CD14-positive monocyte (primary cell): ENCODE data around the gene CENPQ. TPM values are rescaled to one million over a fixed set of nuclear protein-coding genes. Genes with fewer than 3 reads are reported as not detected.
A peak's percentile ranks its signal among the peaks of the same experiment; 100 is the strongest.
"Not testable (repeated sequence)": the region's sequence is repeated elsewhere in the genome, so short reads cannot be mapped to it uniquely, and the experiment has no call there.

ENCODE experiments used
- DNase-seq, 3 donors: peaks; one replicate each; pipeline ENCODE4 v3.0.0-alpha.2; 2011 to 2022
- H2AFZ ChIP-seq: 2 replicates; pipeline ENCODE4 v1.6.0; 2012; ENCODE audit warnings: mild to moderate bottlenecking, low read depth, low read length, inconsistent platforms; ENCODE audit not compliant: insufficient read depth, poor library complexity, severe bottlenecking
- H3K27ac ChIP-seq, 2 donors: 1 replicate in 1 of 2; 2 replicates in 1 of 2; pipeline ENCODE4 v1.5.1; 2012 to 2013; ENCODE audit warnings: low read length in 2 of 2, control low read depth in 1 of 2, inconsistent platforms in 1 of 2, low read depth in 1 of 2, mild to moderate bottlenecking in 1 of 2
- H3K27me3 ChIP-seq, 2 donors: one replicate each; pipeline versions ENCODE4 v1.6.0 to v1.6.1; 2011 to 2013; ENCODE audit warnings: low read length in 2 of 2; ENCODE audit not compliant: control insufficient read depth in 2 of 2, insufficient read depth in 2 of 2
- H3K36me3 ChIP-seq, 2 donors: replicated peaks in 1 of 2; 1 replicate in 1 of 2; 2 replicates in 1 of 2; pipeline versions ENCODE4 v1.5.1 to v1.6.1; 2012 to 2013; ENCODE audit warnings: low read length in 2 of 2, control low read depth in 1 of 2, inconsistent platforms in 1 of 2, mild to moderate bottlenecking in 1 of 2; ENCODE audit not compliant: insufficient read depth in 2 of 2, control insufficient read depth in 1 of 2
- H3K4me1 ChIP-seq, 2 donors: 1 replicate in 1 of 2; 2 replicates in 1 of 2; pipeline versions ENCODE4 v1.5.1 to v1.6.1; 2012 to 2013; ENCODE audit warnings: low read length in 2 of 2, control low read depth in 1 of 2, inconsistent platforms in 1 of 2, mild to moderate bottlenecking in 1 of 2, moderate library complexity in 1 of 2; ENCODE audit not compliant: insufficient read depth in 2 of 2, control insufficient read depth in 1 of 2
- H3K4me2 ChIP-seq: replicated peaks from 2 replicates; pipeline ENCODE3; 2012; ENCODE audit warnings: low read length, moderate library complexity, mild to moderate bottlenecking; ENCODE audit not compliant: poor library complexity, severe bottlenecking; ENCODE audit errors: extremely low read depth
- H3K4me3 ChIP-seq, 3 experiments: fragments of 200-600 bp in 1 of 3; sonication (generic) in 1 of 3; replicated peaks in 1 of 3; 1 replicate in 2 of 3; 2 replicates in 1 of 3; pipeline ENCODE4 v1.5.1; 2011 to 2013; ENCODE audit warnings: low read length in 3 of 3, mild to moderate bottlenecking in 3 of 3, control low read depth in 2 of 3, low read depth in 2 of 3, inconsistent platforms in 1 of 3, moderate library complexity in 1 of 3
- H3K79me2 ChIP-seq: 2 replicates; pipeline ENCODE4 v1.6.0; 2012; ENCODE audit warnings: mild to moderate bottlenecking, control low read depth, inconsistent platforms, low read length, moderate library complexity; ENCODE audit not compliant: insufficient read depth
- H3K9ac ChIP-seq: 2 replicates; pipeline ENCODE4 v1.6.0; 2017; ENCODE audit warnings: low read length, mild to moderate bottlenecking; ENCODE audit not compliant: insufficient read depth, poor library complexity, severe bottlenecking
- H3K9me3 ChIP-seq, 2 donors: replicated peaks in 1 of 2; 1 replicate in 1 of 2; 2 replicates in 1 of 2; pipeline versions ENCODE4 v1.5.1 to v1.6.1; 2012 to 2013; ENCODE audit warnings: low read length in 2 of 2, control low read depth in 1 of 2; ENCODE audit not compliant: control insufficient read depth in 1 of 2, insufficient read depth in 1 of 2
- H4K20me1 ChIP-seq: 2 replicates; pipeline ENCODE4 v1.6.0; 2012; ENCODE audit warnings: mild to moderate bottlenecking, low read length, control low read depth, moderate library complexity; ENCODE audit not compliant: insufficient read depth
- H3K27ac Mint-ChIP-seq, 7 donors: one replicate each; pipeline ENCODE4 v1.8.0; 2020; ENCODE audit warnings: mild to moderate bottlenecking in 7 of 7, mixed read lengths in 7 of 7, moderate library complexity in 6 of 7, inconsistent platforms in 2 of 7
- H3K27me3 Mint-ChIP-seq, 3 donors: one replicate each; pipeline ENCODE4 v1.8.0; 2021 to 2022; ENCODE audit warnings: low read depth in 3 of 3, mild to moderate bottlenecking in 3 of 3, mixed read lengths in 3 of 3, moderate library complexity in 3 of 3, inconsistent platforms in 1 of 3
- H3K36me3 Mint-ChIP-seq, 2 donors: one replicate each; pipeline ENCODE4 v1.8.0; 2020; ENCODE audit warnings: mixed read lengths in 2 of 2, inconsistent platforms in 1 of 2, mild to moderate bottlenecking in 1 of 2
- H3K4me1 Mint-ChIP-seq: one replicate; pipeline ENCODE4 v1.8.0; 2020; ENCODE audit warnings: mild to moderate bottlenecking, mixed read lengths
- H3K4me3 Mint-ChIP-seq, 2 donors: one replicate each; pipeline ENCODE4 v1.8.0; 2020; ENCODE audit warnings: mild to moderate bottlenecking in 2 of 2, mixed read lengths in 2 of 2, moderate library complexity in 1 of 2
- H3K9me3 Mint-ChIP-seq, 7 donors: one replicate each; pipeline ENCODE4 v1.8.0; 2020 to 2022; ENCODE audit warnings: mixed read lengths in 7 of 7, mild to moderate bottlenecking in 6 of 7, moderate library complexity in 6 of 7, inconsistent platforms in 2 of 7
- WGBS: methylation state at CpG from one replicate; pipeline ENCODE4 v1.1.5; 2013; ENCODE audit warnings: missing lambda C conversion rate; ENCODE audit not compliant: insufficient coverage; 5-methylcytosine and 5-hydroxymethylcytosine counted together
- intact Hi-C, 2 donors: fragments of 100-400 bp; cut with micrococcal nuclease; formaldehyde crosslinking; loops; one replicate each; pipeline versions ENCODE4 v1.15.0 to v1.15.1; 2023
- polyA plus RNA-seq, 3 donors: library from polyadenylated mRNA; depleted of rRNA in 1 of 3; unstranded in 2 of 3; stranded (reverse) in 1 of 3; fragments of 300-500 nt in 2 of 3; fragments of >200 nt in 1 of 3; fragmentation: Illumina TruSeq in 2 of 3; gene quantifications; 1 replicate in 2 of 3; 2 replicates in 1 of 3; pipeline ENCODE4 v1.2.3, GENCODE V29; 2012 to 2021
- TF ChIP-seq, protein P1 (sequence below): fragments of 200-600 bp; IDR thresholded peaks from one replicate; pipeline ENCODE4 v1.8.0; 2022; ENCODE audit warnings: antibody characterized with exemption, mild to moderate bottlenecking

CENPQ gene
- polyA plus RNA-seq, 3 donors: 0.87 to 3.3 (median 3.0) TPM

DNA sequence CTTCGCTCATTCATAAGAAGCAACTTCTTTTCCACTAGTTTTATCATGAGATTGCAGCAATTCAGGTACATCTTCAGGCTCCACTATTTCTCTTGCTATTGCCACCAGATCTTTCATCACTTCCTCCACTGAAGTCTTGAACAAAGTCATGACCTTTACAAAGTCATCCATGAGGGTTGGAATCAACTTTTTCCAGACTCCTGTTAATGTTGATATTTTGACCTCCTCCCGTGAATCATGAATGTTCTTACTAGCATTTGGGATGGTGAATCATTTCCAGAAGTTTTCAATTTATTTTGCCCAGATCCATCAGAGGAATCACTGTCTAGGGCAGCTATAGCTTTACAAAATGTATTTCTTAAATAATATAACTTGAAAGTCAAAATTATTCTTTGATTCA is 1.5 kb downstream of the CENPQ start:
- H3K4me1 Mint-ChIP-seq: peaks cover 31% of the 10 kb centered on the region
- H3K9me3 Mint-ChIP-seq: no peaks in the 10 kb centered on the region
- H3K4me3 Mint-ChIP-seq: no peak overlapping the region
- Histone ChIP-seq H3K4me3 (no peak overlapping the region), H2AFZ (no peak overlapping the region), H3K36me3 (no peaks in the 10 kb centered on the region), H3K27me3 (no peaks in the 10 kb centered on the region), H3K4me1 (peaks cover 25 to 28% of the 10 kb centered on the region in 2 donors), H3K79me2 (peaks cover 80% of the 10 kb centered on the region), H3K27ac (no peak overlapping the region), H4K20me1 (no peaks in the 10 kb centered on the region), H3K9me3 (no peaks in the 10 kb centered on the region), H3K4me2 (no peak overlapping the region), H3K9ac (no peak overlapping the region)
- H3K27ac Mint-ChIP-seq: no peak overlapping the region
- WGBS: no CpG with 5 or more reads among the region's 2 CpGs
- intact Hi-C loops: no loop called here
- TF ChIP-seq, protein P1, sequence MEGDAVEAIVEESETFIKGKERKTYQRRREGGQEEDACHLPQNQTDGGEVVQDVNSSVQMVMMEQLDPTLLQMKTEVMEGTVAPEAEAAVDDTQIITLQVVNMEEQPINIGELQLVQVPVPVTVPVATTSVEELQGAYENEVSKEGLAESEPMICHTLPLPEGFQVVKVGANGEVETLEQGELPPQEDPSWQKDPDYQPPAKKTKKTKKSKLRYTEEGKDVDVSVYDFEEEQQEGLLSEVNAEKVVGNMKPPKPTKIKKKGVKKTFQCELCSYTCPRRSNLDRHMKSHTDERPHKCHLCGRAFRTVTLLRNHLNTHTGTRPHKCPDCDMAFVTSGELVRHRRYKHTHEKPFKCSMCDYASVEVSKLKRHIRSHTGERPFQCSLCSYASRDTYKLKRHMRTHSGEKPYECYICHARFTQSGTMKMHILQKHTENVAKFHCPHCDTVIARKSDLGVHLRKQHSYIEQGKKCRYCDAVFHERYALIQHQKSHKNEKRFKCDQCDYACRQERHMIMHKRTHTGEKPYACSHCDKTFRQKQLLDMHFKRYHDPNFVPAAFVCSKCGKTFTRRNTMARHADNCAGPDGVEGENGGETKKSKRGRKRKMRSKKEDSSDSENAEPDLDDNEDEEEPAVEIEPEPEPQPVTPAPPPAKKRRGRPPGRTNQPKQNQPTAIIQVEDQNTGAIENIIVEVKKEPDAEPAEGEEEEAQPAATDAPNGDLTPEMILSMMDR: no peak
- peaks cover 0 to 4% (median 0%) of the 10 kb centered on the region in 3 donors for H3K27me3 Mint-ChIP-seq
- no peak for DNase-seq
- H3K36me3 Mint-ChIP-seq: no peaks in the 10 kb centered on the region

DNA sequence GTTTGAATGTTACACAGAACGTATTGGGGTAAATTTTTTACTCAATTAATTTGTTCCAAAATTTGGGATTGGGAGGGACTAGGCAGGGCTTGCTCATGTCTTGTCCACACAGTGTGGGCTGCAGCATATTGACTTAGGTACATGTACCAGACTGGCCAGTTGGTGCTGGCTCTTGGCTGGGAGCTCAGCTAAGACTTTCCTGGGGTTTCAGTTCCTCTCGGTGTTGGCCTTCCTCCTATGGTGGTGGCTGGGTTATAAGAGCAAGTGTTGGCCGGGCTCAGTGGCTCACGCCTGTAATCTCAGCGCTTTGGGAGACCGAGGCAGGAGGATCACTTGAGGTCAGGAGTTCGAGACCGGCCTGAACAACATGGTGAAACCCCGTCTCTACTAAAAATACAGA is 4.9 kb downstream of the CENPQ start:
- 100% methylated on average over 1 of the region's 9 CpGs for WGBS
- Mint-ChIP-seq H3K27me3 (no peaks in the 10 kb centered on the region), H3K36me3 (peaks cover 10 to 19% of the 10 kb centered on the region in 2 donors), H3K9me3 (no peaks in the 10 kb centered on the region), H3K4me3 (no peak overlapping the region), H3K4me1 (peaks cover 15% of the 10 kb centered on the region), H3K27ac (peak overlapping the region in 1 of 7 donors; percentile 18)
- no peak for DNase-seq
- intact Hi-C loops: no loop called here
- TF ChIP-seq, protein P1: no peak
- Histone ChIP-seq H3K4me2 (no peak overlapping the region), H3K79me2 (peaks cover 61% of the 10 kb centered on the region), H3K9me3 (no peaks in the 10 kb centered on the region), H2AFZ (no peak overlapping the region), H3K4me1 (peaks cover 10 to 12% of the 10 kb centered on the region in 2 donors), H3K9ac (no peak overlapping the region), H3K27ac (no peak overlapping the region), H3K27me3 (no peaks in the 10 kb centered on the region), H4K20me1 (no peaks in the 10 kb centered on the region), H3K36me3 (peaks cover 19 to 22% of the 10 kb centered on the region in 2 donors), H3K4me3 (no peak overlapping the region)

DNA sequence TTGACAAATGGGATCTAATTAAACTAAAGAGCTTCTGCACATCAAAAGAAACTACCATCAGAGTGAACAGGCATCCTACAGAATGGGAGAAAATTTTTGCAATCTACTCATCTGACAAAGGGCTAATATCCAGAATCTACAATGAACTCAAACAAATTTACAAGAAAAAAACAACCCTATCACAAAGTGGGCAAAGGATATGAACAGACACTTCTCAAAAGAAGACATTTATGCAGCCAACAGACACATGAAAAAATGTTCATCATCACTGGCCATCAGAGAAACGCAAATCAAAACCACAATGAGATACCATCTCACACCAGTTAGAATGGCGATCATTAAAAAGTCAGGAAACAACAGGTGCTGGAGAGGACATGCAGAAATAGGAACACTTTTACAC is 13.4 kb downstream of the CENPQ start:
- H3K27ac ChIP-seq, H3K4me3 ChIP-seq, H3K4me2 ChIP-seq, H3K9me3 ChIP-seq, H4K20me1 ChIP-seq, DNase-seq, intact Hi-C loops, H3K27me3 Mint-ChIP-seq, H3K27me3 ChIP-seq, H3K9ac ChIP-seq, H3K4me1 Mint-ChIP-seq, H3K4me1 ChIP-seq, H2AFZ ChIP-seq, H3K4me3 Mint-ChIP-seq, H3K79me2 ChIP-seq, H3K27ac Mint-ChIP-seq: not testable (repeated sequence)
- WGBS: no CpG with 5 or more reads among the region's 2 CpGs
- Mint-ChIP-seq H3K36me3 (peaks cover 36 to 48% of the 10 kb centered on the region in 2 donors), H3K9me3 (peaks cover 2 to 12% (median 4%) of the 10 kb centered on the region in 7 donors)
- H3K36me3 ChIP-seq: peaks cover 13 to 38% of the 10 kb centered on the region in 2 donors
